Subcutaneous abdominal adipose tissue (tissue), 5 donors: ENCODE data around the gene SYNGR3.

Experiments used
- H3K27ac ChIP-seq: one replicate; pipeline ENCODE4 v1.7.0; 2013; ENCODE audit warnings: low read depth, mild to moderate bottlenecking, inconsistent platforms, low read length, moderate library complexity
- H3K27me3 ChIP-seq, 5 donors: one replicate each; pipeline ENCODE4 v1.7.0; 2013; ENCODE audit warnings: low read length in 5 of 5, inconsistent platforms in 1 of 5; ENCODE audit not compliant: control insufficient read depth in 5 of 5, insufficient read depth in 4 of 5
- H3K36me3 ChIP-seq, 5 donors: one replicate each; pipeline ENCODE4 v1.7.0; 2013; ENCODE audit warnings: low read length in 5 of 5; ENCODE audit not compliant: control insufficient read depth in 5 of 5, insufficient read depth in 5 of 5
- H3K4me1 ChIP-seq, 5 donors: one replicate each; pipeline ENCODE4 v1.7.0; 2013; ENCODE audit warnings: low read length in 5 of 5, mild to moderate bottlenecking in 3 of 5, moderate library complexity in 1 of 5; ENCODE audit not compliant: control insufficient read depth in 5 of 5, insufficient read depth in 5 of 5
- H3K4me3 ChIP-seq, 5 donors: one replicate each; pipeline ENCODE4 v1.7.0; 2013; ENCODE audit warnings: low read length in 5 of 5, low read depth in 1 of 5
- H3K9ac ChIP-seq, 5 donors: one replicate each; pipeline ENCODE4 v1.7.0; 2013; ENCODE audit warnings: low read length in 5 of 5, mild to moderate bottlenecking in 4 of 5, moderate library complexity in 3 of 5
- H3K9me3 ChIP-seq, 5 donors: one replicate each; pipeline ENCODE4 v1.7.0; 2013; ENCODE audit warnings: low read length in 5 of 5; ENCODE audit not compliant: control insufficient read depth in 5 of 5
- donor health status: healthy.
- donor health status: healthy.
- donor health status: healthy.
- donor health status: healthy.
- donor health status: healthy.

The SYNGR3 gene

DNA sequence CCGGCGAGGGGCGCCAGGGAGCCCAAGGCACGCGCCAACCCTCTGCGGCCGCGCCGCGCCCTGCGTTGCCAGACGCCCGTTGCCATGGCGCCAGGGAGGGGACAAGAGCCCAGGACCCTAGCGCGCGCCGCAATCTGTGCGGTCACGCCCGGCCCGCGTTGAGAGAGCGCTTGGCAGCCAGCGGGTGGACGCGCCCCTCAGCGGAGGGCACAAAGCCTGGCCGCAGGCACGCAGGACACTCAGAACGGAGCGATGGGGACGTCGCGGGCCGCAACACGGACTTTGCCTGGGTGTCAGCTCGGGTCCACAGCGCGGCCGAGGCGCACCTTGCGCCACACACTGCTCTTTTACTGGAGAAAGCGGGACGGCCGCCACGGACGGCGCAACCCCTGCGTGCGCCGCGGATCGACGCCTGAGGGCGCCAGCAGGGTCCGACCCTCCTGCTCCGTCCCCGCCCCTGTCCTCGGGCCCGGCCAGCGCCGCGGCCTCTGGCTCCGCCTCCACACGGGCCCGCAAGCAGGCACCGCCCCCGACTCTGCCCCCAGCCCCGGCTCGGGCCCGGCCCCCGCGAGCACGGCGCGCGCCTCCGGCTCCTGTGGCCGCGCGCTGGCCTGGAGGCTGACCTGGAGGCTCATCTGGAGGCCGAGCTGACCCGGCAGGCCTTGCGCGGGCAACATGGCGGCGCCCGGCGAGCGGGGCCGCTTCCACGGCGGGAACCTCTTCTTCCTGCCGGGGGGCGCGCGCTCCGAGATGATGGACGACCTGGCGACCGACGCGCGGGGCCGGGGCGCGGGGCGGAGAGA, 6.0 kb upstream of the SYNGR3 start, which contains the start of gene GFER:
Gene GFER (plus strand): TSS at position 650 of the 803 bp plus-strand sequence. CDS start 26 bp downstream, at position 676.
- H3K36me3 ChIP-seq, result peaks cover 0 to 22% (median 18%) of the 10 kb centered on the region in 5 donors
- H3K9ac ChIP-seq, result peak within 1 kb of the TSS in 4 of 5 donors; percentile 42 to 79 (median 67)
- no peaks in the 10 kb centered on the region for H3K9me3 ChIP-seq
- H3K4me3 ChIP-seq, result peak within 1 kb of the TSS; percentile 24 to 80 (median 70)
- peaks cover 20 to 40% (median 32%) of the 10 kb centered on the region in 5 donors for H3K27me3 ChIP-seq
- peaks cover 5 to 34% (median 24%) of the 10 kb centered on the region in 5 donors for H3K4me1 ChIP-seq
- peak within 1 kb of the TSS; percentile 30 for H3K27ac ChIP-seq

- H3K27ac ChIP-seq, result peak overlapping the region; percentile 16
- peaks cover 26 to 40% (median 38%) of the 10 kb centered on the region in 5 donors for H3K27me3 ChIP-seq
- H3K9ac ChIP-seq, result peak overlapping the region in 4 of 5 donors; percentile 42 to 79 (median 61)
- H3K4me1 ChIP-seq, result peaks cover 5 to 30% (median 21%) of the 10 kb centered on the region in 5 donors
- peaks cover 0 to 21% (median 18%) of the 10 kb centered on the region in 5 donors for H3K36me3 ChIP-seq
- no peaks in the 10 kb centered on the region for H3K9me3 ChIP-seq
- H3K4me3 ChIP-seq, result peak overlapping the region; percentile 24 to 80 (median 70)
These were observed 5.2 kb upstream of the SYNGR3 start for GRCh38 chr16:1984347-1985225.

DNA sequence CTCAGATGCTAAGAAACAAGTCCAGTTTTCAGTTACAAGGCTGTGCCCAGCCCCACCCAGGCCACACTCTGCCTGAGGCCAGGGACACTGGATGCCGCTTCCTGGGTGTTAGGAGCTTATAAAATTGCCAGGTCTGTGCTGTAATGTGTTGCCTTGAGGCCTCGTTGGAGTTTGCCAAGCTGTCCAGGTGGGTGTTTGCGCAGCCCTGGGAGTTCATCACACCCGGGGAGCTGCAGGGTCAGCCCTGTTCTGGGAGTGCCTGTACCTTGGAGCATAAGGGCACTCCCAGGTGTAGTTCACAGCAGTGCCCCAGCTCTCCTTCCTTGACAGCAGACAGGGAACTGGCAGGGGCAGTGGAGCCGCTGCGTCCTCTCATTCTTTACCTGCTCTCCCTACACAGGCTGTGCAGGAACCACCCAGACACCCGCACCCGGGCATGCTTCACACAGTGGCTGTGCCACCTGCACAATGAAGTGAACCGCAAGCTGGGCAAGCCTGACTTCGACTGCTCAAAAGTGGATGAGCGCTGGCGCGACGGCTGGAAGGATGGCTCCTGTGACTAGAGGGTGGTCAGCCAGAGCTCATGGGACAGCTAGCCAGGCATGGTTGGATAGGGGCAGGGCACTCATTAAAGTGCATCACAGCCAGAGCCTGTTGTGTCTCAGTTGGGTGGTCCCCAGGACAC, 4.2 kb upstream of the SYNGR3 start:
- H3K27me3 ChIP-seq, result peaks cover 23 to 34% (median 33%) of the 10 kb centered on the region in 5 donors
- peaks cover 0 to 21% (median 18%) of the 10 kb centered on the region in 5 donors for H3K36me3 ChIP-seq
- H3K4me1 ChIP-seq, result peaks cover 5 to 30% (median 23%) of the 10 kb centered on the region in 5 donors
- peak overlapping the region in 1 of 5 donors; percentile 80 for H3K4me3 ChIP-seq
- peak overlapping the region in 1 of 5 donors; percentile 79 for H3K9ac ChIP-seq
- no peaks in the 10 kb centered on the region for H3K9me3 ChIP-seq
- H3K27ac ChIP-seq, result no peak overlapping the region

- Histone ChIP-seq H3K36me3 (peaks cover 0 to 21% (median 18%) of the 10 kb centered on the region in 5 donors), H3K9me3 (no peaks in the 10 kb centered on the region), H3K4me3 (no peak overlapping the region), H3K27me3 (peaks cover 17 to 30% (median 27%) of the 10 kb centered on the region in 5 donors), H3K27ac (no peak overlapping the region), H3K4me1 (peaks cover 5 to 44% (median 37%) of the 10 kb centered on the region in 5 donors), H3K9ac (no peak overlapping the region)
These were observed 2.6 kb upstream of the SYNGR3 start for GRCh38 chr16:1987198-1987597.

DNA sequence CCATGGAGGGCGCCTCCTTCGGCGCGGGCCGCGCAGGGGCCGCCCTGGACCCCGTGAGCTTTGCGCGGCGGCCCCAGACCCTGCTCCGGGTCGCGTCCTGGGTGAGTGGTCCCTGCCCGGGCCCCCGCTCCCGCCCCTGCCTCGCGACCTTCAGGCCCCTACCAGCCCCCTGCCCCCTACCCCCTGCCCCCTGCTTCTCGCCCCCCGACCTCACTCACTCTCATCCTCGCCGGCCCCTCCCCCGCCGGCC, 256 bp downstream of the SYNGR3 start:
- Histone ChIP-seq H3K9me3 (no peaks in the 10 kb centered on the region), H3K27me3 (peaks cover 17 to 27% (median 25%) of the 10 kb centered on the region in 5 donors), H3K36me3 (peaks cover 0 to 21% (median 18%) of the 10 kb centered on the region in 5 donors), H3K4me3 (no peak overlapping the region), H3K27ac (no peak overlapping the region), H3K4me1 (peaks cover 1 to 31% (median 24%) of the 10 kb centered on the region in 5 donors), H3K9ac (no peak overlapping the region)

DNA sequence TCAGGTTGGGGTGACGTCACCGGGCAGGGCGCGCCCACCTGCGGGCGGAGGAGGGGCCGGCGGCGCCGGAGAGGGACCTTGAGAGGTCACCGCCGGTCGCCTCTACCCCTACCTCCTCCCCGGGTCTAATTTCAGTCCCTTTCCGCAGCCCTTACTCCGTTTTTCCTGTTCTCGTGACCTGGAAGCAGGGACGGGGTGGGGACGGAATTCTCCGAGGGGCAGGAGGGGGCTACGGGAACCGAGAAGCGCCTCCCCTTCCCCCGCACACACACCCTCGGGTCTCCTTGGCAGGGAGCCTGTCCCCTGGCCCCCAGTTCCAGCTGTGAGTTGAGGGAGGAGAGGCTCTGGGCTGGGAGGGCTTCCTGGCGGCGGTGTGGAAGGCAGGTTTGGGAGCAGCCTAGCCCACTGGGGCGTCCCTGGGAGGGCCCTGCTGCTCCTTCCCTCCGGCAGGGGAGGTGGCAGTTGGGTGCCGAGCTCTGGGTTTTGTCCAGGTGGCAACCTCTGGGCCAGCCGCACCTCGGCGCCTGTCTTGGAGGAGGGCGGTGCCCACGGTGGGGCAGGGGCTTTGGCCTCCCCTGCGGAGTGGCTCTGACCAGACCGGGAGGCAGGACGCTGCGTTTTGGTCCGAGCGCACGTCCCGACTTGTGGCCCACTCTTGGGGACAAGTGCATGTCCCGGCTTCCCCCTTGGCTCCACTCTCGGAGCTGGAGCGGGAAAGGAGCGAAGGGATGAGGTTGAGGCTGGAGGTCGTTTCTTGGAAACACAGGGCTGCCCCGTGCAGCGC, 773 bp downstream of the SYNGR3 start:
- peak overlapping the region in 2 of 5 donors; percentile 16 to 22 for H3K4me3 ChIP-seq
- peaks cover 17 to 27% (median 25%) of the 10 kb centered on the region in 5 donors for H3K27me3 ChIP-seq
- peaks cover 0 to 26% (median 21%) of the 10 kb centered on the region in 5 donors for H3K4me1 ChIP-seq
- peaks cover 0 to 18% (median 16%) of the 10 kb centered on the region in 5 donors for H3K36me3 ChIP-seq
- H3K9ac ChIP-seq, result no peak overlapping the region
- no peak overlapping the region for H3K27ac ChIP-seq
- no peaks in the 10 kb centered on the region for H3K9me3 ChIP-seq

GRCh38 chr16:1991135-1991551, 1.4 kb downstream of the SYNGR3 start:
- H3K27me3 ChIP-seq, result peaks cover 17 to 27% (median 25%) of the 10 kb centered on the region in 5 donors
- no peak overlapping the region for H3K9ac ChIP-seq
- peaks cover 0 to 24% (median 21%) of the 10 kb centered on the region in 5 donors for H3K4me1 ChIP-seq

GRCh38 chr16:1991588-1991947, 1.8 kb downstream of the SYNGR3 start:
- H3K9ac ChIP-seq, result peak overlapping the region in 1 of 5 donors; percentile 37
- no peak overlapping the region for H3K27ac ChIP-seq
- peaks cover 0 to 8% (median 7%) of the 10 kb centered on the region in 5 donors for H3K36me3 ChIP-seq
- peaks cover 17 to 27% (median 25%) of the 10 kb centered on the region in 5 donors for H3K27me3 ChIP-seq
- peaks cover 0 to 25% (median 21%) of the 10 kb centered on the region in 5 donors for H3K4me1 ChIP-seq
- no peaks in the 10 kb centered on the region for H3K9me3 ChIP-seq
- H3K4me3 ChIP-seq, result peak overlapping the region in 4 of 5 donors; percentile 48 to 69 (median 58)

More at GRCh38 chr16:1991135-1991551, 1.4 kb downstream of the SYNGR3 start:
- Histone ChIP-seq H3K4me3 (peak overlapping the region in 2 of 5 donors; percentile 56 to 69), H3K27ac (no peak overlapping the region), H3K9me3 (no peaks in the 10 kb centered on the region), H3K36me3 (peaks cover 0 to 12% (median 12%) of the 10 kb centered on the region in 5 donors)
